ENCODE data around the gene ARFGEF2. TPM values are rescaled to one million over a fixed set of nuclear protein-coding genes. Genes with fewer than 3 reads are reported as not detected.
A peak's percentile ranks its signal among the peaks of the same experiment; 100 is the strongest.
"Not testable (repeated sequence)": the region's sequence is repeated elsewhere in the genome, so short reads cannot be mapped to it uniquely, and the experiment has no call there.

Gene ARFGEF2
- total RNA-seq, 4 donors from 2014 or later = 33.6 to 45.2 (median 39.3) TPM

DNA sequence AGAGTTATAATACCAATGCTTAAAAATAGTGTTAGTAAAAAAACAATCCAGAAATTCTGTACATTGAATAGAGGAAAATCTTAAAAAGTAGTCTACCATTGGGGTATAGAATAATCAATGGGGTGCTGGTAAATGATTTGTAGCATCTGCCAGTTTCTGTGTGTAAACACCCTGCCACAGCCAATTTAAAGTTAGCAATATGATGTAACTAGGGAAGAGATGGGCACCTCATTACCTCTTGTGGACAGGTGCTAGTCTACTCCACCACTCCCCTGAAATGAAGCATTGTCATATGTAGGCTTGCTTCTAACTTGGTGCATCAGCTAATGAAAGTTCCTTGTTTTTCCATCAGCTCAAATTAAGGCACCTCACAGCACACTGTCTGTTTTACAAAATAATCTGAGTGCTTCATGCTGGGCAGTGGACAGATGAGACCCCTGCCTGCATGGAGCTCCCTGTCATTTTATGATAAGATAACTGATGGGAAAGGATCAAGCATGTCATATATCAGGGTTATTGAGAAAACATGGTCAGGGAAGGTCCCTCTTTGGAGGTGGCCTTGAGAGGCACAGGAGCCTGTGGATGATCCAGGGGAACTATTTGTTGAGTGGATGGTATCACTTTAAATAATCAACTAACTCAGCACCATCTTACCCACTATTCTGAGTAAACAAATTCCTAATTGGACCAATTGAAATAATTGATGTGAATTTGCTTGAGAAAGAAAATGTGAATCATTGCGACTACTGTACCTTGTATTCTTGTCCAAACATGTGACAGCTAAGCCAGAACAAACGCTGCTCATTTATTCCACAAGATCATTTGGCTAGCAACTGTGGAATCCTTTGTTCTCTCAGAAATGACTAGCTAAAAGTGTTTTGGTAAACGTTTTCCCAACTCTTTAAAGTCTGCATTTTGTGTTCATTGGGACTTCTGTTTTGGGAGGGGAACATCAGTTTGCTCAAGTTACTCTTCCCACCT lies 78.7 kb downstream of the ARFGEF2 start:
- TF ChIP-seq CTCF (IDR thresholded peaks at IDR 0.05) (no peak), POLR2AphosphoS5 (IDR thresholded peaks at IDR 0.05) (no peak), EP300 (IDR thresholded peaks at IDR 0.05) (no peak), POLR2A (IDR thresholded peaks at IDR 0.05; ENCODE audit: low read depth) (no peak)
- no peak for DNase-seq (ENCODE audit: extremely low spot score)
- Histone ChIP-seq H3K27me3 (no peaks in the 10 kb centered on the region), H3K4me1 (peaks cover 0 to 6% (median 0%) of the 10 kb centered on the region in 4 donors), H3K9me3 (no peaks in the 10 kb centered on the region), H3K27ac (replicated peaks in 1 of 4) (peak overlapping the region in 1 of 4 donors; percentile 5), H3K36me3 (peaks cover 46 to 96% (median 86%) of the 10 kb centered on the region in 4 donors), H3K4me3 (no peak overlapping the region)
- 66% methylated on average over 3 of the region's 3 CpGs for WGBS
- intact Hi-C loops (cut with DNase I) = no loop called here

DNA sequence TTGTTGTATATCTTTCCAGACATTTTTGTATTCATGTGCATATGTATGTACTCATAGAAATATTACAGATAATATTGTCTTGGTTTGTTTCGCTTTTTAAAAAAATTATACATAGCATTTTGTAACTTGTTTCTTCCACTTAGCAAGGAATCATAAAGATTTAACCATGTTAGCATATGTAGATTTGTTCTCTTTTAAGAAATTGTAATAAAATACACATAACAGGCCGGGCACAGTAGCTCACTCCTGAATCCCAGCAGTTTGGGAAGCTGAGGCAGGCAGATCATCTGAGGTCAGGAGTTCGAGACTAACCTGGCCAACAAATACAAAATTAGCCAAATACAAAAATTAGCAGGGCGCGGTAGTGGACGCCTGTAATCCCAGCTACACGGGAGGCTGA lies 80.2 kb downstream of the ARFGEF2 start:
- Histone ChIP-seq H3K4me1 (peaks cover 0 to 6% (median 0%) of the 10 kb centered on the region in 4 donors), H3K4me3 (no peak overlapping the region), H3K27me3 (no peaks in the 10 kb centered on the region), H3K9me3 (no peaks in the 10 kb centered on the region), H3K27ac (replicated peaks in 1 of 4) (no peak overlapping the region), H3K36me3 (peaks cover 41 to 96% (median 87%) of the 10 kb centered on the region in 4 donors)
- 92% methylated on average over 7 of the region's 7 CpGs for WGBS
- TF ChIP-seq POLR2A (IDR thresholded peaks at IDR 0.05; ENCODE audit: low read depth) = no peak
- no peak for DNase-seq (ENCODE audit: extremely low spot score)
- intact Hi-C loops (cut with DNase I) = no loop called here

DNA sequence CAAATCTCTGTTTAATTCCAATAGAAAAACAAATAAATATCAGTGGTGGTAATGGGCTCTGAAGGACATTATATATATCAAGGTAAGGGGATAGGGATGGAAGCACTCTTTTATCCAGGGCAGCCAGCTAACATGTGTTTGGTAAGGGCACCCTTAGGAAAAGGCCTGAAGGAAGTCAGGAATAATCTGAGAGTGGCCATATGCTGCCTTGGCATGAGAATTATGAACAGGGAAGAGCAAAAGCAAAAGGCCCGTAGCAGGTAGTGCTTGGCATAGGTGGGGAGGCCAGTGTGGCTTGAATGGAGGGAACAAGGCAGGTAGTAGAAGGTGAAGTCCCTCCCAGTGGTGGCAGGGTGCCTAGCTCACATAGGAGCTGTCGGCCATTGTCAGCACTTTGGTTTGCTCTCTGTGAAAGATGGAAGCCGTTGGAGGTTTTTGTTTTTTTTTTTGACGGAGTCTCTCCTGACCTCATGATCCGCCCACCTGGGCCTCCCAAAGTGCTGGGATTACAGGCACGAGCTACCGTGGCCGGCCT lies 85.0 kb downstream of the ARFGEF2 start:
- Histone ChIP-seq H3K27me3 (no peaks in the 10 kb centered on the region), H3K4me3 (no peak overlapping the region), H3K9me3 (no peaks in the 10 kb centered on the region), H3K27ac (replicated peaks in 1 of 4) (no peak overlapping the region), H3K4me1 (no peaks in the 10 kb centered on the region), H3K36me3 (peaks cover 22 to 96% (median 82%) of the 10 kb centered on the region in 4 donors)
- no peak for DNase-seq (ENCODE audit: extremely low spot score)
- TF ChIP-seq EP300 (IDR thresholded peaks at IDR 0.05) (no peak), POLR2AphosphoS5 (IDR thresholded peaks at IDR 0.05) (no peak), POLR2A (IDR thresholded peaks at IDR 0.05; ENCODE audit: low read depth) (no peak), CTCF (IDR thresholded peaks at IDR 0.05) (no peak)
- WGBS = 86% methylated on average over 8 of the region's 8 CpGs
- intact Hi-C loops (cut with DNase I) = no loop called here

GRCh38 chr20:49009899-49010631 lies 88.6 kb downstream of the ARFGEF2 start:
- Histone ChIP-seq H3K36me3 (peaks cover 27 to 100% (median 93%) of the 10 kb centered on the region in 4 donors), H3K27ac (replicated peaks in 1 of 4) (no peak overlapping the region), H3K27me3 (no peaks in the 10 kb centered on the region), H3K4me3 (no peak overlapping the region), H3K9me3 (no peaks in the 10 kb centered on the region), H3K4me1 (no peaks in the 10 kb centered on the region)
- intact Hi-C loops (cut with DNase I) = no loop called here
- DNase-seq (ENCODE audit: extremely low spot score) = no peak
- TF ChIP-seq POLR2A (IDR thresholded peaks at IDR 0.05; ENCODE audit: low read depth) (no peak), POLR2AphosphoS5 (IDR thresholded peaks at IDR 0.05) (no peak), EP300 (IDR thresholded peaks at IDR 0.05) (no peak), CTCF (IDR thresholded peaks at IDR 0.05) (no peak)
- WGBS = 95% methylated on average over 12 of the region's 12 CpGs

DNA sequence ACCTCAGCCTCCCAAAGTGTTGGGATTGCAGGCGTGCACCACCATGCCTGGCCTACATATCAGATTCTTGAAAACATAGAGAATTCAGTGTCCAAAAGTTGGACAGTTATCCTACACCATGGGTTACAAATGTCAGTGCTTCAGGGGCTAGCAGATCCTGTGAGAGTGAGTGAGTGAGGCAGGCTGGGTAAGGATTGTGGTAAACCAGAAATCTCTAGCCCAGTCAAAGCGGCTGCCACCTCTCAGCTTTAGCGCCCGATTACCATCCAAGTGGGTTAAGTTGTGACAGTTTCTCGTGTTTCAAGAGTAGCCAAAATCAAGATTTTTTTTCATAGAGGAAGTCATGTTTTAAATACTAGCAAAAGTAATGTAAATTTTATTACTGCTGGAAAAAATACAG lies 102.7 kb downstream of the ARFGEF2 start:
- peaks cover 63 to 98% (median 96%) of the 10 kb centered on the region in 4 donors for H3K36me3 ChIP-seq
- intact Hi-C loops (cut with DNase I) = no loop called here
- H3K27ac ChIP-seq (replicated peaks in 1 of 4) = no peak overlapping the region
- H3K4me3 ChIP-seq = no peak overlapping the region
- no peak for DNase-seq (ENCODE audit: extremely low spot score)
- H3K9me3 ChIP-seq = no peaks in the 10 kb centered on the region
- H3K27me3 ChIP-seq = no peaks in the 10 kb centered on the region
- TF ChIP-seq POLR2AphosphoS5 (IDR thresholded peaks at IDR 0.05) = no peak
- TF ChIP-seq EP300 (IDR thresholded peaks at IDR 0.05) = no peak
- no peak for TF ChIP-seq CTCF (IDR thresholded peaks at IDR 0.05)
- no peak for TF ChIP-seq POLR2A (IDR thresholded peaks at IDR 0.05; ENCODE audit: low read depth)
- H3K4me1 ChIP-seq = peaks cover 0 to 9% (median 6%) of the 10 kb centered on the region in 4 donors
- WGBS = 86% methylated on average over 5 of the region's 5 CpGs

GRCh38 chr20:49028177-49028576 lies 106.7 kb downstream of the ARFGEF2 start:
- intact Hi-C loops (cut with DNase I) = loop anchor here (2.0 kb wide), 1 partner anchor 19 kb away; the partner anchor contains the start of gene CSE1L
- H3K27ac ChIP-seq (replicated peaks in 1 of 4) = peak overlapping the region in 2 of 4 donors; percentile 75
- H3K4me3 ChIP-seq; H3K27me3 ChIP-seq; H3K9me3 ChIP-seq; DNase-seq (ENCODE audit: extremely low spot score): not testable (repeated sequence)
- peaks cover 69 to 95% (median 79%) of the 10 kb centered on the region in 4 donors for H3K36me3 ChIP-seq
- WGBS = 95% methylated on average over 2 of the region's 2 CpGs
- peaks cover 0 to 30% (median 11%) of the 10 kb centered on the region in 4 donors for H3K4me1 ChIP-seq

Measured in esophagus muscularis mucosa (tissue), 4 donors.